Bronchial epithelial cell (primary cell): Measurements from ENCODE around the gene MZB1. TPM values are rescaled to one million over a fixed set of nuclear protein-coding genes. Genes with fewer than 3 reads are reported as not detected.

Experiments used
- DNase-seq: peaks from one replicate; pipeline ENCODE4 v3.0.0-alpha.2; 2010; ENCODE audit warnings: low read depth
- FAIRE-seq: peaks from 2 replicates; lab custom pipeline; 2011; peaks lifted over from hg19 to GRCh38; lab: Jason Lieb, UNC
- H3K27me3 ChIP-seq: 2 replicates; pipeline ENCODE4 v1.5.1; 2011; ENCODE audit warnings: low read length; ENCODE audit not compliant: control insufficient read depth, insufficient read depth
- H3K36me3 ChIP-seq: 2 replicates; pipeline ENCODE4 v1.5.1; 2011; ENCODE audit warnings: low read length; ENCODE audit not compliant: control insufficient read depth, insufficient read depth
- H3K4me3 ChIP-seq: 2 replicates; pipeline ENCODE4 v1.5.1; 2011; ENCODE audit warnings: mild to moderate bottlenecking, low read depth, low read length, control low read depth
- CTCF ChIP-seq: IDR thresholded peaks from 2 replicates; pipeline ENCODE4 v1.5.1; 2011; ENCODE audit warnings: mild to moderate bottlenecking, moderate library complexity, low read length, control low read depth, inconsistent platforms; ENCODE audit not compliant: insufficient read depth, severe bottlenecking
- total RNA-seq: library from RNA; depleted of rRNA; stranded (reverse); fragments of >200 nt; gene quantifications from 2 replicates; pipeline ENCODE4 v1.2.1, GENCODE V29; 2014

Gene MZB1
- total RNA-seq, 1 donor from 2014 or later: not detected

- TF ChIP-seq CTCF: peak; percentile 47
- FAIRE-seq: no peak
These were observed 12.9 kb upstream of the MZB1 start for GRCh38 chr5:139402561-139403158.

DNA sequence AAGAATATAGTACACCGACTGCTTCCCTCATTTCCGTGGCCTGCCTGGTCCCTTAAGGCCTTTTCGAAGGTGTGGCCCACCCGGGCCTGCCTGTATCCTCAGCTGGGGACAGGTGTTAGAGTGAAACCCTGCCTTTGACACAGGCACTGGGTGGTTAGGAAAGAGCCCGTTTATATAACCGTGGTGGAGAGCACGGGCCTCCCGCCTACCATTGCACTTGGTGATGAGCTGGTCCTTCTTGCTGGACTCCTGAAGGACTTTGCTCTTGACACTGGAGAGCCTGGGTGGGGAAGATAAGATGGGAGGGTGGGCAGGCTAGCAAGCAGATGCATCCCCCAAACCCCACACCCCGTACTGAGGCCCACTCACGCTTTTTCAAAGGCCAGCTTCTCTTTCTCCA is 11.8 kb upstream of the MZB1 start:
- DNase-seq (no peak), FAIRE-seq (no peak)
- TF ChIP-seq CTCF: no peak
- Histone ChIP-seq H3K27me3 (no peaks in the 10 kb centered on the region), H3K36me3 (no peaks in the 10 kb centered on the region), H3K4me3 (no peak overlapping the region)

More at GRCh38 chr5:139402561-139403158, 12.9 kb upstream of the MZB1 start:
- Histone ChIP-seq H3K4me3 (no peak overlapping the region), H3K36me3 (no peaks in the 10 kb centered on the region), H3K27me3 (no peaks in the 10 kb centered on the region)
- DNase-seq: no peak

DNA sequence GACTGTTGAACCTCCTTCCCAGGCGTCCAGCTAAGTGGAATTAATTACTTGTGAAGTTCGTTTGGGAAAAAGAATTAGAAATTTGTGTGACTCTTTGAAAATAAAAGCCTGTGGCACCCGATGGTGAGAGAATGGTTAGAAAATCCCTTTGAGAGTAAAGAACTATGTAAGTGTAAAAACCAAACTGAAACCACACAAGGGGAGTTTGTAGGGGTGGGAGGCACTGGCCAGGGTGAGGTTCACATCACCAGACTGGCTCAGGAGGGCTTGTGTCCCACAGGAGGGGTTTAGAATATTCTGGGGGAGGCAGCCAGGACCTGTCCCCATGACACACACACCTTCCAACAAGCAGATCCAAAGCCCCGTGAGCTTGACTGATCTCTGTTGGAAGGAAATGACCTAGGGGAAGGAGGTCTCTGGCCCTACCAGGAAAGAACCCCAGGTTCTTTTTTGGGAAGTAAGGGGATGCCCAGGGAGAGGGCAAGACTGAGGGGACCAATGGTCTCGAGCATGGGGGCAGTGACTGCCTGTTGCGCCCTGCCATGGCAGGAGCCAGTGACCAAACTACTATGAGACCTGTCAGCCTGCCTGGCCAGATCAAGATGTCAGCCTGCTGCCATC is 9.9 kb upstream of the MZB1 start:
- no peak overlapping the region for H3K4me3 ChIP-seq
- H3K36me3 ChIP-seq: no peaks in the 10 kb centered on the region
- TF ChIP-seq CTCF: no peak
- H3K27me3 ChIP-seq: no peaks in the 10 kb centered on the region
- FAIRE-seq: no peak
- DNase-seq: no peak

DNA sequence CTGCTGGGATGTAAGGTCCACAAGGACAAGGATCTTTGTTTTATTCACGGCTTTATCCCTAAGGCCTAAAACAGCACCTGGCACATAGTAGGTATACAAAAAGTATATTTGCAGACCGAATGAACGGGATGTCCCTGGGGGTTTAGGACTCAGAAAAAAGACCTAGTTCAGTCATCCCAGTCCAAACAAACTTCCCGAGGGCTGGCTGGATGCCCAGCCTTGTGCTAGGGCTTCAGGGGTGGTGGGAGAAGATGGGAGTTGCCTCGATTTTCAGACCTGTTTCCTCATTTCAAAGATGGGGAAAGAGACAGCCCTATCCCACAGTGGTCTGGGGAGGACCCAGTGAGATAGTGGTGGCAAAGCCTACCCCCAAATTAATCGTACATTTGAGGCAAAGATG is 8.2 kb upstream of the MZB1 start:
- FAIRE-seq (no peak), DNase-seq (no peak)
- no peaks in the 10 kb centered on the region for H3K36me3 ChIP-seq
- no peak for TF ChIP-seq CTCF
- no peak overlapping the region for H3K4me3 ChIP-seq
- no peaks in the 10 kb centered on the region for H3K27me3 ChIP-seq

DNA sequence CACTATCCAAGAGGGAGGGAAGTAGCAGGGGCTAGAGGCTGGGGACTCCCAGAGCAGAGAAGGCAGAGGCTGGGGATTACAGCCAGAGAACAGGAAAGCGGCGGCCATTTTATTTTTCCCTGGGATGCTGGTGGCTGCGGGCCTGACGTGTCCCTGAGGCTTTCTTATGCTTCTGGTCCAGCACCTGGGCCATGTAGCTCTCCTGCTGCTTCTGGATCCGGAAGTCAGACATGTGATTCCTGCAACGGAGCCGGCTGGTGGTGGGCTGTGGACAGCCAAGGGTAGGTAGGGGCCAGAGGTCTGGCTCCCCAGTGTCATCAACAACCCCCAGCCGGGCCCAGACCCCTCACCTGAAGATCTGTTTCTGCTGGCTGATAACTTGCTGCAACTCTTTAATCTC is 7.0 kb upstream of the MZB1 start:
- FAIRE-seq (no peak), DNase-seq (no peak)
- TF ChIP-seq CTCF: no peak

More for the DNA sequence above, 7.0 kb upstream of the MZB1 start:
- H3K4me3 ChIP-seq: no peak overlapping the region
- H3K27me3 ChIP-seq: no peaks in the 10 kb centered on the region
- no peaks in the 10 kb centered on the region for H3K36me3 ChIP-seq
